Tibial artery (tissue), 4 donors: Measurements from ENCODE around the gene ATRN.
"Not testable (repeated sequence)": the region's sequence is repeated elsewhere in the genome, so short reads cannot be mapped to it uniquely, and the experiment has no call there.

ENCODE experiments used
- DNase-seq, 2 donors: peaks; one replicate each; pipeline ENCODE4 v3.0.0-alpha.2; 2019
- H3K27ac ChIP-seq, 2 donors: fragments of 200-600 bp; sonication (generic) in 1 of 2; 1 replicate in 1 of 2; 2 replicates in 1 of 2; pipeline ENCODE4 v1.5.1; 2018 to 2019; ENCODE audit warnings: mild to moderate bottlenecking in 1 of 2
- H3K27me3 ChIP-seq, 2 donors: fragments of 200-600 bp; sonication (generic) in 1 of 2; one replicate each; pipeline versions ENCODE4 v1.5.1 to v1.6.0; 2016 to 2019
- H3K36me3 ChIP-seq, 3 donors: fragments of 200-600 bp; sonication (generic) in 2 of 3; one replicate each; pipeline ENCODE4 v1.5.1; 2016 to 2019; ENCODE audit warnings: mild to moderate bottlenecking in 2 of 3
- H3K4me1 ChIP-seq, 4 donors: fragments of 200-600 bp; sonication (generic) in 2 of 4; 1 replicate in 3 of 4; 2 replicates in 1 of 4; pipeline ENCODE4 v1.5.1; 2016 to 2019
- H3K4me3 ChIP-seq, 2 donors: fragments of 200-600 bp; sonication (generic) in 1 of 2; 1 replicate in 1 of 2; 2 replicates in 1 of 2; pipeline ENCODE4 v1.5.1; 2018 to 2019; ENCODE audit warnings: mild to moderate bottlenecking in 2 of 2
- H3K9me3 ChIP-seq, 3 donors: fragments of 200-600 bp; sonication (generic) in 1 of 3; one replicate each; pipeline ENCODE4 v1.5.1; 2016 to 2019
- intact Hi-C: fragments of 100-400 bp; cut with DNase I; formaldehyde crosslinking; loops from one replicate; pipeline ENCODE4 v1.15.0; 2023; ENCODE audit warnings: low total_unique reads
- TF ChIP-seq, protein P1 (sequence below), 2 experiments: fragments of 200-600 bp in 1 of 2; fragments of 450-650 bp in 1 of 2; IDR thresholded peaks; one replicate each; pipeline ENCODE4 v1.5.1; 2017 to 2019; ENCODE audit warnings: antibody characterized with exemption in 2 of 2, mild to moderate bottlenecking in 1 of 2, moderate library complexity in 1 of 2

The ATRN gene

DNA sequence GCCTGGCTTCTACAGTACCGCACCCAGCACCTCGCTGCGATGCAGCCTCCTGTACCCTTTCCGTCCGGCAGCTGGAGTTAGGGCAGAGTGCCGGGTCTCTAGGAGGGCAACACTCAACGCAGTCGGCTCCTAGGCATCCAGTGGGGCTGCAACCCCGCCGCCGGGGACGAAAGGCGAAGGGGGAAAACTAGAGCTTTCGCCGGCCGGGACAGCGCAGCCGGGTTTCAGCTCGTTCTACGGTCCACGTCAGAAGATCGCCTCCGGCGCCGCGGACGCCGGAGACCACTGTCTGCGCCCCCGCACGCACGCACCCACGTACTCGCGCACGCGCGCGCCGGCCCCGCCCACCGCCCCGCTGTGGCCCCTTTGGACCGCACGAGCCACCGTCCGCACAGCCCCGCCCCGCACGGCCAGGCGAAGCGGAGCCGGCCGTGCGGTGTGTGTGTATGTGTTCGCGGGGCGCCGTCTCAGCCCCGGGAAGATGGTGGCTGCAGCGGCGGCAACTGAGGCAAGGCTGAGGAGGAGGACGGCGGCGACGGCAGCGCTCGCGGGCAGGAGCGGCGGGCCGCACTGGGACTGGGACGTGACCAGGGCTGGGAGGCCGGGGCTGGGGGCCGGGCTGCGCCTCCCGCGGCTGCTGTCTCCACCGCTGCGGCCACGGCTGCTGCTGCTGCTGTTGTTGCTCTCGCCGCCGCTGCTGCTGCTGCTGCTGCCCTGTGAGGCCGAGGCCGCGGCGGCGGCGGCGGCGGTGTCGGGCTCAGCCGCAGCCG is at the start of gene ATRN:
Gene ATRN, plus strand, starts transcription at position 392 of the 770 bp plus-strand sequence. Its CDS starts 90 bp downstream, at position 482.
- TF ChIP-seq, protein P1, sequence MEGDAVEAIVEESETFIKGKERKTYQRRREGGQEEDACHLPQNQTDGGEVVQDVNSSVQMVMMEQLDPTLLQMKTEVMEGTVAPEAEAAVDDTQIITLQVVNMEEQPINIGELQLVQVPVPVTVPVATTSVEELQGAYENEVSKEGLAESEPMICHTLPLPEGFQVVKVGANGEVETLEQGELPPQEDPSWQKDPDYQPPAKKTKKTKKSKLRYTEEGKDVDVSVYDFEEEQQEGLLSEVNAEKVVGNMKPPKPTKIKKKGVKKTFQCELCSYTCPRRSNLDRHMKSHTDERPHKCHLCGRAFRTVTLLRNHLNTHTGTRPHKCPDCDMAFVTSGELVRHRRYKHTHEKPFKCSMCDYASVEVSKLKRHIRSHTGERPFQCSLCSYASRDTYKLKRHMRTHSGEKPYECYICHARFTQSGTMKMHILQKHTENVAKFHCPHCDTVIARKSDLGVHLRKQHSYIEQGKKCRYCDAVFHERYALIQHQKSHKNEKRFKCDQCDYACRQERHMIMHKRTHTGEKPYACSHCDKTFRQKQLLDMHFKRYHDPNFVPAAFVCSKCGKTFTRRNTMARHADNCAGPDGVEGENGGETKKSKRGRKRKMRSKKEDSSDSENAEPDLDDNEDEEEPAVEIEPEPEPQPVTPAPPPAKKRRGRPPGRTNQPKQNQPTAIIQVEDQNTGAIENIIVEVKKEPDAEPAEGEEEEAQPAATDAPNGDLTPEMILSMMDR (IDR thresholded peaks at IDR 0.05): no peak
- intact Hi-C loops: loop anchor here (5.0 kb wide), 1 partner anchor 64 kb away; the partner anchor contains the start of gene DNAAF9
- Histone ChIP-seq H3K27ac (peak within 1 kb of the TSS; percentile 79 to 89), H3K36me3 (no peaks in the 10 kb centered on the region), H3K4me1 (peaks cover 0 to 27% (median 26%) of the 10 kb centered on the region in 4 donors), H3K27me3 (no peaks in the 10 kb centered on the region), H3K9me3 (no peaks in the 10 kb centered on the region), H3K4me3 (peak within 1 kb of the TSS; percentile 90 to 92)
- peak; percentile 88 to 92 for DNase-seq

- Histone ChIP-seq H3K9me3 (no peaks in the 10 kb centered on the region), H3K36me3 (no peaks in the 10 kb centered on the region), H3K4me1 (no peaks in the 10 kb centered on the region), H3K27ac (no peak overlapping the region), H3K4me3 (no peak overlapping the region), H3K27me3 (no peaks in the 10 kb centered on the region)
- DNase-seq: no peak
- TF ChIP-seq, protein P1 (IDR thresholded peaks at IDR 0.05): no peak
- intact Hi-C loops: no loop called here
Observed at GRCh38 chr20:3421985-3422384, 48.8 kb upstream of the ATRN start.

- H3K36me3 ChIP-seq: no peaks in the 10 kb centered on the region
- no peaks in the 10 kb centered on the region for H3K27me3 ChIP-seq
- TF ChIP-seq, protein P1 (IDR thresholded peaks at IDR 0.05): no peak
- intact Hi-C loops: no loop called here
- no peak overlapping the region for H3K4me3 ChIP-seq
- H3K9me3 ChIP-seq: no peaks in the 10 kb centered on the region
- no peak for DNase-seq
- no peak overlapping the region for H3K27ac ChIP-seq
- no peaks in the 10 kb centered on the region for H3K4me1 ChIP-seq
Observed at GRCh38 chr20:3423126-3423525, 47.7 kb upstream of the ATRN start.

DNA sequence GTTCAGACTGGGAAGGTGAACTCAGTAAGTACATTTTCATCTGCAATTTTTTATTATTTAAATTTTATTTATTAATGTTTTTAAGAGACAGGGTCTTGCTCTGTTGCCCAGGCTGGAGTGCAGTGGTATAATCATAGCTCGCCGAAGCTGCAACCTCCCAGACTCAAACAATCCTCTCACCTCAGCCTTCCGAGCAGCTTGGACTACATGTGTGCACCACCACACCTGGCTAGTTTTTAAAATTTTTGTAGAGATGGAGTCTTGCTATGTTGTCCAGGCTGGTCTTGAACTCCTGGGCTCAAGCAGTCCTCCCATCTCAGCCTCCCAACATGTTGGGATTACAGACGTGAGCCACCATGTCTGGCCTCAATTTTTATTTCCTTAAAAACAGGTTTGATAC is 44.1 kb upstream of the ATRN start:
- H3K27me3 ChIP-seq, H3K4me3 ChIP-seq, intact Hi-C loops, DNase-seq, H3K36me3 ChIP-seq, H3K27ac ChIP-seq, H3K9me3 ChIP-seq: not testable (repeated sequence)
- peaks cover 0 to 14% (median 0%) of the 10 kb centered on the region in 4 donors for H3K4me1 ChIP-seq

DNA sequence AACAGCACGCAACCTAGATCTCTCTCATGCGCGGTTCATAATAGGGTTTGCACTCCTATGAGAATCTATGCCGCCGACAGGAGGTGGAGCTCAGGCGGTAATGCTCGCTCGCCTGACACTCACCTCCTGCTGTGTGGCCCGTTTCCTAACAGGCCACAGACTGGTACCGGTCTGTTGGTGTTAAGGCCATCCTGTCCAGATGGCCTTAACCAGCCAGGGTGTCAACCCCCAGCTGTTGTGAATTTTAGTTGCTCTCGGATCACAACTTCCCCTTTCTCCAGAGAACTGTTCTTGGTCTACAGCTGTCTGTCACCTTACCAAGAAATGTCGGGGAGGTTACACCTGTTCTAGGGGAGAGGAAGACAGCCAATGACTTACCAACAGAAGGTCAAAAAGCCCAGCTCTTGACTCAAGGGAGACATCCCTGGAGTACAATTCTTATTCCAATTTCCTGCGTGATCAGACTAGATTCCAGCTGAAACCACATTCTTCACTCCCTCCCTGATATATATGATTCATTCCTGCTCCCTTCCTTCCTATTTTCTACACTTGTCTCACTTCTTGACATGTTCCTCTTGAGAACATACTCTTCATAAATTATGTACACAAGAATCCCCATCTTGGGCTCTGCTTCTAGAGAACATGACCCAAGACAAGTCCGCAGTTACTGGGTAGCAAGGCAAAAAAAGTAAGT is 40.3 kb upstream of the ATRN start:
- Histone ChIP-seq H3K4me1 (peaks cover 0 to 14% (median 0%) of the 10 kb centered on the region in 4 donors), H3K9me3 (no peaks in the 10 kb centered on the region), H3K27me3 (no peaks in the 10 kb centered on the region), H3K4me3 (no peak overlapping the region), H3K36me3 (no peaks in the 10 kb centered on the region), H3K27ac (peak overlapping the region in 1 of 2 donors; percentile 55)
- TF ChIP-seq, protein P1 (IDR thresholded peaks at IDR 0.05): no peak
- intact Hi-C loops: no loop called here
- DNase-seq: peak in 1 of 2 donors; percentile 64

GRCh38 chr20:3431109-3431508 is 39.7 kb upstream of the ATRN start:
- intact Hi-C loops: no loop called here
- Histone ChIP-seq H3K27me3 (no peaks in the 10 kb centered on the region), H3K4me3 (no peak overlapping the region), H3K36me3 (no peaks in the 10 kb centered on the region), H3K9me3 (no peaks in the 10 kb centered on the region), H3K27ac (peak overlapping the region; percentile 1 to 55), H3K4me1 (peaks cover 0 to 14% (median 0%) of the 10 kb centered on the region in 4 donors)
- no peak for DNase-seq
- TF ChIP-seq, protein P1 (IDR thresholded peaks at IDR 0.05): no peak
